PC-9 (cell line): ENCODE results near the gene CACNA1H.

ENCODE experiments used
- CTCF ChIP-seq: fragments of 200-600 bp; sonication (generic); conservative IDR thresholded peaks from 2 replicates; pipeline ENCODE4 v1.6.1; 2017; ENCODE audit warnings: mixed run types, antibody characterized with exemption, mild to moderate bottlenecking, moderate library complexity
- EZH2 ChIP-seq: fragments of 200-600 bp; sonication (generic); IDR thresholded peaks from 2 replicates; pipeline ENCODE4 v1.8.0; 2017; ENCODE audit warnings: antibody characterized with exemption, low read depth

GRCh38 chr16:1172651-1173050 is 19.7 kb downstream of the CACNA1H start:
- TF ChIP-seq CTCF = no peak
- no peak for TF ChIP-seq EZH2
